Measurements from ENCODE around the gene SLC5A3.

DNA sequence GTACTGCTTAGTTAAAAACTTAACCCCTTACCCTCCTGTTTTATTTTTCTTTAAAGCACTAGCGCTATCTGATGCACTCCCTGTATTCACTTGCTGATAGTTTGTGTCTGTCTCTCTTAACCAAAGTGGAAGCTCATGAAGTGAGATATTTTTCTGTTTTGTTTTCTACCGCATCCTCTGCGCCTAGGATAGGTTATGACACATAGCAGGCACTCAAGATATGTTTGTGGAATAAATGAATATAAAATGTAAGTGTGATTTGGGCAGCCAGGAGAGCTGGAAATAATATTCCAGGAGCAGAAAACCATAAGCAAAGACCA lies 49.0 kb upstream of the SLC5A3 start:
- TF ChIP-seq, protein P1, sequence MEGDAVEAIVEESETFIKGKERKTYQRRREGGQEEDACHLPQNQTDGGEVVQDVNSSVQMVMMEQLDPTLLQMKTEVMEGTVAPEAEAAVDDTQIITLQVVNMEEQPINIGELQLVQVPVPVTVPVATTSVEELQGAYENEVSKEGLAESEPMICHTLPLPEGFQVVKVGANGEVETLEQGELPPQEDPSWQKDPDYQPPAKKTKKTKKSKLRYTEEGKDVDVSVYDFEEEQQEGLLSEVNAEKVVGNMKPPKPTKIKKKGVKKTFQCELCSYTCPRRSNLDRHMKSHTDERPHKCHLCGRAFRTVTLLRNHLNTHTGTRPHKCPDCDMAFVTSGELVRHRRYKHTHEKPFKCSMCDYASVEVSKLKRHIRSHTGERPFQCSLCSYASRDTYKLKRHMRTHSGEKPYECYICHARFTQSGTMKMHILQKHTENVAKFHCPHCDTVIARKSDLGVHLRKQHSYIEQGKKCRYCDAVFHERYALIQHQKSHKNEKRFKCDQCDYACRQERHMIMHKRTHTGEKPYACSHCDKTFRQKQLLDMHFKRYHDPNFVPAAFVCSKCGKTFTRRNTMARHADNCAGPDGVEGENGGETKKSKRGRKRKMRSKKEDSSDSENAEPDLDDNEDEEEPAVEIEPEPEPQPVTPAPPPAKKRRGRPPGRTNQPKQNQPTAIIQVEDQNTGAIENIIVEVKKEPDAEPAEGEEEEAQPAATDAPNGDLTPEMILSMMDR (IDR thresholded peaks at IDR 0.05): no peak
- no peak for TF ChIP-seq EZH2 (IDR thresholded peaks at IDR 0.05; ENCODE audit: borderline replicate concordance, insufficient read depth, low read depth, low read length, poor library complexity, severe bottlenecking)

Measured in B cell (primary cell).